Prostate gland (tissue), 2 donors: Measurements from ENCODE around the gene MZT1. TPM values are rescaled to one million over a fixed set of nuclear protein-coding genes. Genes with fewer than 3 reads are reported as not detected.

ENCODE experiments used
- DNase-seq: peaks from one replicate; pipeline ENCODE4 v3.0.0-alpha.2; 2019; ENCODE audit warnings: low spot score
- H3K27ac ChIP-seq, 2 donors: fragments of 200-600 bp; sonication (generic); 2 replicates each; pipeline ENCODE4 v1.5.1; 2017 to 2019
- H3K27me3 ChIP-seq: fragments of 200-600 bp; sonication (generic); replicated peaks from 2 replicates; pipeline ENCODE4 v1.5.1; 2019; ENCODE audit not compliant: insufficient read depth
- H3K36me3 ChIP-seq, 2 donors: fragments of 200-600 bp; sonication (generic); 1 replicate in 1 of 2; 2 replicates in 1 of 2; pipeline versions ENCODE4 v1.5.1 to v1.8.1; 2017 to 2019
- H3K4me1 ChIP-seq: fragments of 200-600 bp; sonication (generic); replicated peaks from 2 replicates; pipeline ENCODE4 v1.5.1; 2019
- H3K4me3 ChIP-seq, 2 donors: fragments of 200-600 bp; sonication (generic); 2 replicates each; pipeline ENCODE4 v1.5.1; 2017 to 2019
- H3K9me3 ChIP-seq: fragments of 200-600 bp; sonication (generic); 2 replicates; pipeline ENCODE4 v1.5.1; 2017
- CTCF ChIP-seq, 4 experiments: fragments of 200-600 bp in 2 of 4; fragments of 450-650 bp in 2 of 4; sonication (generic) in 2 of 4; IDR thresholded peaks; 1 replicate in 3 of 4; 2 replicates in 1 of 4; pipeline ENCODE4 v1.5.1; 2016 to 2019; ENCODE audit warnings: antibody characterized with exemption in 4 of 4, mild to moderate bottlenecking in 2 of 4, moderate library complexity in 2 of 4
- POLR2A ChIP-seq: fragments of 450-650 bp; IDR thresholded peaks from one replicate; pipeline ENCODE4 v1.6.1; 2016; ENCODE audit warnings: antibody characterized with exemption, mild to moderate bottlenecking
- POLR2AphosphoS5 ChIP-seq: sonication (generic); formaldehyde crosslinking; IDR thresholded peaks from one replicate; pipeline ENCODE4 v1.6.1; 2017; ENCODE audit warnings: antibody characterized with exemption
- WGBS: methylation state at CpG from one replicate; pipeline ENCODE4 v1.1.5; 2018; 5-methylcytosine and 5-hydroxymethylcytosine counted together
- intact Hi-C: fragments of 100-400 bp; cut with DNase I; formaldehyde crosslinking; loops from one replicate; pipeline ENCODE4 v1.14.2; 2022
- total RNA-seq, 2 donors: library from RNA; depleted of rRNA; stranded (reverse); fragments of >200 nt; gene quantifications; one replicate each; pipeline ENCODE4 v1.1.0, GENCODE V29; 2016

The MZT1 gene
- total RNA-seq, 2 donors from 2014 or later = 2.8 to 5.4 TPM

- TF ChIP-seq POLR2A = no peak
- no peak for TF ChIP-seq POLR2AphosphoS5
- TF ChIP-seq CTCF (IDR thresholded peaks at IDR 0.05) = no peak
- intact Hi-C loops = no loop called here
- WGBS = 31% methylated on average over 1 of the region's 1 CpG
These were observed 26.9 kb downstream of the MZT1 start for GRCh38 chr13:72700509-72700908.

GRCh38 chr13:72698164-72698563 is 29.3 kb downstream of the MZT1 start:
- Histone ChIP-seq H3K4me1 (no peaks in the 10 kb centered on the region), H3K9me3 (no peaks in the 10 kb centered on the region), H3K4me3 (no peak overlapping the region), H3K27ac (no peak overlapping the region), H3K27me3 (no peaks in the 10 kb centered on the region), H3K36me3 (no peaks in the 10 kb centered on the region)
- intact Hi-C loops = no loop called here
- TF ChIP-seq POLR2A (no peak), CTCF (IDR thresholded peaks at IDR 0.05) (no peak), POLR2AphosphoS5 (no peak)
- DNase-seq = no peak
- 73% methylated on average over 2 of the region's 2 CpGs for WGBS

More at GRCh38 chr13:72700509-72700908, 26.9 kb downstream of the MZT1 start:
- Histone ChIP-seq H3K4me3 (no peak overlapping the region), H3K9me3 (no peaks in the 10 kb centered on the region), H3K4me1 (no peaks in the 10 kb centered on the region), H3K27me3 (no peaks in the 10 kb centered on the region), H3K27ac (no peak overlapping the region), H3K36me3 (no peaks in the 10 kb centered on the region)
- no peak for DNase-seq

- Histone ChIP-seq H3K4me1 (no peaks in the 10 kb centered on the region), H3K36me3 (no peaks in the 10 kb centered on the region), H3K27ac (no peak overlapping the region), H3K4me3 (no peak overlapping the region), H3K9me3 (no peaks in the 10 kb centered on the region), H3K27me3 (no peaks in the 10 kb centered on the region)
- TF ChIP-seq POLR2A (no peak), CTCF (IDR thresholded peaks at IDR 0.05) (peak in 2 of 4 experiments; percentile 18 to 33)
- no peak for DNase-seq
- intact Hi-C loops = no loop called here
- 0% methylated on average over 1 of the region's 1 CpG for WGBS
These were observed 30.9 kb downstream of the MZT1 start for GRCh38 chr13:72696579-72696978.

- H3K27ac ChIP-seq = no peak overlapping the region
- TF ChIP-seq CTCF (IDR thresholded peaks at IDR 0.05) = no peak
- TF ChIP-seq POLR2AphosphoS5 = no peak
- no peak for TF ChIP-seq POLR2A
- no peak overlapping the region for H3K4me3 ChIP-seq
- WGBS = 74% methylated on average over 8 of the region's 8 CpGs
- H3K27me3 ChIP-seq = no peaks in the 10 kb centered on the region
- H3K9me3 ChIP-seq = no peaks in the 10 kb centered on the region
- H3K4me1 ChIP-seq = no peaks in the 10 kb centered on the region
- no peaks in the 10 kb centered on the region for H3K36me3 ChIP-seq
- intact Hi-C loops = no loop called here
- DNase-seq = no peak
These were observed 33.1 kb downstream of the MZT1 start for GRCh38 chr13:72694314-72694713.

- WGBS = 91% methylated on average over 5 of the region's 5 CpGs
- intact Hi-C loops = no loop called here
These were observed 33.6 kb downstream of the MZT1 start for GRCh38 chr13:72693832-72694231.

More at GRCh38 chr13:72693832-72694231, 33.6 kb downstream of the MZT1 start:
- Histone ChIP-seq H3K36me3 (no peaks in the 10 kb centered on the region), H3K4me3 (no peak overlapping the region), H3K27me3 (no peaks in the 10 kb centered on the region), H3K27ac (no peak overlapping the region), H3K4me1 (no peaks in the 10 kb centered on the region), H3K9me3 (no peaks in the 10 kb centered on the region)
- TF ChIP-seq POLR2A (no peak), POLR2AphosphoS5 (no peak), CTCF (IDR thresholded peaks at IDR 0.05) (no peak)
- no peak for DNase-seq
